ENCODE results near the gene ZCRB1. TPM values are rescaled to one million over a fixed set of nuclear protein-coding genes. Genes with fewer than 3 reads are reported as not detected.
"Not testable (repeated sequence)": the region's sequence is repeated elsewhere in the genome, so short reads cannot be mapped to it uniquely, and the experiment has no call there.

ZCRB1 gene
- total RNA-seq, 1 experiment from 2014 or later = 68.1 TPM

GRCh38 chr12:42356344-42356743 lies 30.4 kb upstream of the ZCRB1 start:
- CTCF ChIA-PET = no interaction called here
- Histone ChIP-seq H3K9me3 (ENCODE audit: control insufficient read depth in 1 of 2, insufficient read depth in 1 of 2, low read depth in 1 of 2, low read length in 2 of 2) (no peaks in the 10 kb centered on the region), H3K4me1 (ENCODE audit: control insufficient read depth in 1 of 2, insufficient read depth in 2 of 2, low read length in 2 of 2) (no peaks in the 10 kb centered on the region), H3K9me2 (ENCODE audit: insufficient read depth) (no peaks in the 10 kb centered on the region), H3K4me3 (replicated peaks in 1 of 2; ENCODE audit: low read depth in 1 of 2, low read length in 2 of 2) (no peak overlapping the region), H3K9ac (ENCODE audit: low read length) (no peak overlapping the region), H3K36me3 (ENCODE audit: control insufficient read depth in 1 of 2, insufficient read depth in 2 of 2, low read length in 2 of 2) (no peaks in the 10 kb centered on the region), H4K20me1 (ENCODE audit: insufficient read depth) (no peaks in the 10 kb centered on the region), H3K79me2 (ENCODE audit: insufficient read depth, low read length) (peaks cover 45% of the 10 kb centered on the region), H3K4me2 (ENCODE audit: low read length) (no peak overlapping the region), H2AFZ (ENCODE audit: low read depth, low read length, poor library complexity, severe bottlenecking) (no peak overlapping the region), H3K27ac (ENCODE audit: low read depth, low read length) (no peak overlapping the region), H3K27me3 (ENCODE audit: insufficient read depth, low read length) (no peaks in the 10 kb centered on the region)
- TF ChIP-seq TCF7L2 (IDR thresholded peaks at IDR 0.05; ENCODE audit: borderline replicate concordance, extremely low read depth, insufficient read depth, insufficient read length) (no peak), FOSL1 (IDR thresholded peaks at IDR 0.05; ENCODE audit: low read depth) (no peak), CBX3 (IDR thresholded peaks at IDR 0.05; ENCODE audit: low read depth) (no peak), EGR1 (IDR thresholded peaks at IDR 0.05; ENCODE audit: low read depth) (no peak), ATF3 (IDR thresholded peaks at IDR 0.05) (no peak), SIN3A (IDR thresholded peaks at IDR 0.05; ENCODE audit: low read depth) (no peak), CTCF (IDR thresholded peaks at IDR 0.05 in 2 of 3, conservative IDR thresholded peaks at IDR 0.05 in 1 of 3; ENCODE audit: borderline replicate concordance in 1 of 3, insufficient read depth in 1 of 3, low read depth in 2 of 3, low read length in 2 of 3) (no peak), SRF (IDR thresholded peaks at IDR 0.05; ENCODE audit: low read depth) (no peak), EZH2 (IDR thresholded peaks at IDR 0.05) (no peak)
- ATAC-seq = no peak
- POLR2A ChIA-PET = no interaction called here
- RAD21 ChIA-PET (ENCODE audit: low non-redundant PET in 1 of 2, low total read pairs in 2 of 2, uncharacterized antibody in 2 of 2, unreplicated experiment in 2 of 2) = no interaction called here
- intact Hi-C loops (cut with micrococcal nuclease) = no loop called here
- no TSS peak for BruUV-seq (replicated peaks)
- no peak for DNase-seq (ENCODE audit: low read depth, low spot score)

- H3K9me2 ChIP-seq (ENCODE audit: insufficient read depth); H4K20me1 ChIP-seq (ENCODE audit: insufficient read depth); H3K4me3 ChIP-seq (replicated peaks in 1 of 2; ENCODE audit: low read depth in 1 of 2, low read length in 2 of 2); DNase-seq (ENCODE audit: low read depth, low spot score); intact Hi-C loops (cut with micrococcal nuclease); BruUV-seq (replicated peaks); H2AFZ ChIP-seq (ENCODE audit: low read depth, low read length, poor library complexity, severe bottlenecking); H3K9me3 ChIP-seq (ENCODE audit: control insufficient read depth in 1 of 2, insufficient read depth in 1 of 2, low read depth in 1 of 2, low read length in 2 of 2); ATAC-seq; H3K4me1 ChIP-seq (ENCODE audit: control insufficient read depth in 1 of 2, insufficient read depth in 2 of 2, low read length in 2 of 2); H3K4me2 ChIP-seq (ENCODE audit: low read length); CTCF ChIA-PET; H3K27ac ChIP-seq (ENCODE audit: low read depth, low read length); H3K9ac ChIP-seq (ENCODE audit: low read length); H3K27me3 ChIP-seq (ENCODE audit: insufficient read depth, low read length); POLR2A ChIA-PET; H3K36me3 ChIP-seq (ENCODE audit: control insufficient read depth in 1 of 2, insufficient read depth in 2 of 2, low read length in 2 of 2); RAD21 ChIA-PET (ENCODE audit: low non-redundant PET in 1 of 2, low total read pairs in 2 of 2, uncharacterized antibody in 2 of 2, unreplicated experiment in 2 of 2): not testable (repeated sequence)
- peaks cover 82% of the 10 kb centered on the region for H3K79me2 ChIP-seq (ENCODE audit: insufficient read depth, low read length)
Measured at GRCh38 chr12:42350021-42350407, 24.1 kb upstream of the ZCRB1 start.

- H3K4me3 ChIP-seq (replicated peaks in 1 of 2; ENCODE audit: low read depth in 1 of 2, low read length in 2 of 2); CTCF ChIA-PET; H3K27ac ChIP-seq (ENCODE audit: low read depth, low read length); BruUV-seq (replicated peaks); ATAC-seq; H3K9me3 ChIP-seq (ENCODE audit: control insufficient read depth in 1 of 2, insufficient read depth in 1 of 2, low read depth in 1 of 2, low read length in 2 of 2); H4K20me1 ChIP-seq (ENCODE audit: insufficient read depth); H3K36me3 ChIP-seq (ENCODE audit: control insufficient read depth in 1 of 2, insufficient read depth in 2 of 2, low read length in 2 of 2); DNase-seq (ENCODE audit: low read depth, low spot score); H3K9ac ChIP-seq (ENCODE audit: low read length); H3K4me2 ChIP-seq (ENCODE audit: low read length); H3K27me3 ChIP-seq (ENCODE audit: insufficient read depth, low read length); intact Hi-C loops (cut with micrococcal nuclease); POLR2A ChIA-PET; RAD21 ChIA-PET (ENCODE audit: low non-redundant PET in 1 of 2, low total read pairs in 2 of 2, uncharacterized antibody in 2 of 2, unreplicated experiment in 2 of 2); H3K9me2 ChIP-seq (ENCODE audit: insufficient read depth); H2AFZ ChIP-seq (ENCODE audit: low read depth, low read length, poor library complexity, severe bottlenecking); H3K4me1 ChIP-seq (ENCODE audit: control insufficient read depth in 1 of 2, insufficient read depth in 2 of 2, low read length in 2 of 2): not testable (repeated sequence)
- peaks cover 82% of the 10 kb centered on the region for H3K79me2 ChIP-seq (ENCODE audit: insufficient read depth, low read length)
Measured at GRCh38 chr12:42349119-42350020, 23.5 kb upstream of the ZCRB1 start.
